ENCODE results near the gene TBX2. TPM values are rescaled to one million over a fixed set of nuclear protein-coding genes. Genes with fewer than 3 reads are reported as not detected.

Gene TBX2
- total RNA-seq, 1 experiment from 2014 or later: not detected

- Histone ChIP-seq H3K27ac (ENCODE audit: insufficient read length, low read depth, low read length) (no peak overlapping the region), H3K27me3 (ENCODE audit: insufficient read depth, low read length) (no peaks in the 10 kb centered on the region), H3K18ac (ENCODE audit: insufficient read length, low read depth, low read length) (no peak overlapping the region), H2BK5ac (ENCODE audit: insufficient read length, low read length) (no peak overlapping the region), H2BK12ac (ENCODE audit: insufficient read length, low read depth, low read length) (no peak overlapping the region), H3K23me2 (ENCODE audit: insufficient read length, low read depth, low read length, poor library complexity, severe bottlenecking) (no peaks in the 10 kb centered on the region), H4K91ac (ENCODE audit: insufficient read length, low read depth, low read length) (no peak overlapping the region), H2BK15ac (ENCODE audit: low read depth, low read length) (no peak overlapping the region), H3K9me3 (ENCODE audit: control insufficient read depth, low read depth, low read length) (no peaks in the 10 kb centered on the region), H4K8ac (replicated peaks; ENCODE audit: insufficient read length, low read depth, low read length) (no peak overlapping the region), H3K56ac (ENCODE audit: insufficient read length, low read depth, low read length) (no peak overlapping the region), H4K20me1 (ENCODE audit: control insufficient read depth, insufficient read depth, insufficient read length) (no peaks in the 10 kb centered on the region), H3K79me2 (ENCODE audit: insufficient read depth, low read length) (no peaks in the 10 kb centered on the region), H3K79me1 (ENCODE audit: insufficient read depth, low read depth, low read length, poor library complexity, severe bottlenecking) (no peaks in the 10 kb centered on the region), H3K4ac (ENCODE audit: low read depth, low read length) (no peak overlapping the region), H2AK5ac (ENCODE audit: insufficient read length, low read length) (no peak overlapping the region), H2AFZ (ENCODE audit: low read length) (no peak overlapping the region), H3K4me1 (ENCODE audit: insufficient read depth, low read length) (no peaks in the 10 kb centered on the region), H3K9ac (ENCODE audit: extremely low read depth, insufficient read length, low read length) (no peak overlapping the region), H2BK20ac (ENCODE audit: low read depth, low read length, poor library complexity, severe bottlenecking) (no peak overlapping the region), H3K14ac (ENCODE audit: insufficient read depth, low read length) (no peak overlapping the region), H3K23ac (ENCODE audit: insufficient read length, low read depth, low read length) (no peak overlapping the region), H4K5ac (ENCODE audit: insufficient read length, low read depth, low read length) (no peak overlapping the region), H3T11ph (ENCODE audit: low read length) (no peak overlapping the region), H2BK120ac (ENCODE audit: low read depth, low read length, poor library complexity, severe bottlenecking) (no peak overlapping the region), H3K4me2 (ENCODE audit: insufficient read depth, insufficient read length, low read length) (no peak overlapping the region)
- Mint-ChIP-seq H3K4me3 (no peak overlapping the region), H3K27ac (no peak overlapping the region; a peak in 1 of 7 replicates), H3K9me3 (no peaks in the 10 kb centered on the region), H3K27me3 (ENCODE audit: low read depth) (no peaks in the 10 kb centered on the region; the same call in 1 of the 2 replicates), H3K4me1 (peaks cover 20 to 33% of the 10 kb centered on the region in 2 experiments), H3K36me3 (ENCODE audit: insufficient read depth in 1 of 3, low read depth in 3 of 3) (no peaks in the 10 kb centered on the region)
- DNase-seq: no peak
- WGBS (ENCODE audit: extremely low coverage, insufficient read length, low lambda C conversion rate): no CpG with 5 or more reads among the region's 16 CpGs
- TF ChIP-seq, protein P1, sequence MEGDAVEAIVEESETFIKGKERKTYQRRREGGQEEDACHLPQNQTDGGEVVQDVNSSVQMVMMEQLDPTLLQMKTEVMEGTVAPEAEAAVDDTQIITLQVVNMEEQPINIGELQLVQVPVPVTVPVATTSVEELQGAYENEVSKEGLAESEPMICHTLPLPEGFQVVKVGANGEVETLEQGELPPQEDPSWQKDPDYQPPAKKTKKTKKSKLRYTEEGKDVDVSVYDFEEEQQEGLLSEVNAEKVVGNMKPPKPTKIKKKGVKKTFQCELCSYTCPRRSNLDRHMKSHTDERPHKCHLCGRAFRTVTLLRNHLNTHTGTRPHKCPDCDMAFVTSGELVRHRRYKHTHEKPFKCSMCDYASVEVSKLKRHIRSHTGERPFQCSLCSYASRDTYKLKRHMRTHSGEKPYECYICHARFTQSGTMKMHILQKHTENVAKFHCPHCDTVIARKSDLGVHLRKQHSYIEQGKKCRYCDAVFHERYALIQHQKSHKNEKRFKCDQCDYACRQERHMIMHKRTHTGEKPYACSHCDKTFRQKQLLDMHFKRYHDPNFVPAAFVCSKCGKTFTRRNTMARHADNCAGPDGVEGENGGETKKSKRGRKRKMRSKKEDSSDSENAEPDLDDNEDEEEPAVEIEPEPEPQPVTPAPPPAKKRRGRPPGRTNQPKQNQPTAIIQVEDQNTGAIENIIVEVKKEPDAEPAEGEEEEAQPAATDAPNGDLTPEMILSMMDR (conservative IDR thresholded peaks at IDR 0.05): no peak
These were observed 16.6 kb upstream of the TBX2 start for GRCh38 chr17:61382796-61383688.

Data from H9 (cell line).